Stomach (tissue), 9 donors: Measurements from ENCODE around the gene BUD13. TPM values are rescaled to one million over a fixed set of nuclear protein-coding genes. Genes with fewer than 3 reads are reported as not detected.

Experiments
- DNase-seq, 2 donors: peaks; one replicate each; pipeline versions ENCODE4 v3.0.0 to v3.0.0-alpha.2; 2013 to 2019
- H3K27ac ChIP-seq, 5 donors: fragments of 200-600 bp in 4 of 5; sonication (generic) in 4 of 5; one replicate each; pipeline ENCODE4 v1.5.1; 2013 to 2019; ENCODE audit warnings: mild to moderate bottlenecking in 1 of 5, moderate library complexity in 1 of 5
- H3K27me3 ChIP-seq, 3 donors: fragments of 200-600 bp; sonication (generic); one replicate each; pipeline ENCODE4 v1.5.1; 2017 to 2019; ENCODE audit warnings: mixed run types in 1 of 3
- H3K36me3 ChIP-seq, 4 donors: fragments of 200-600 bp; sonication (generic); 1 replicate in 3 of 4; 2 replicates in 1 of 4; pipeline ENCODE4 v1.5.1; 2016 to 2019
- H3K4me1 ChIP-seq, 4 donors: fragments of 200-600 bp; sonication (generic); one replicate each; pipeline ENCODE4 v1.5.1; 2016 to 2019
- H3K4me3 ChIP-seq, 4 donors: fragments of 200-600 bp; sonication (generic) in 3 of 4; one replicate each; pipeline ENCODE4 v1.5.1; 2016 to 2019; ENCODE audit warnings: mild to moderate bottlenecking in 1 of 4
- H3K9me3 ChIP-seq, 4 donors: fragments of 200-600 bp; sonication (generic); one replicate each; pipeline ENCODE4 v1.5.1; 2016 to 2019
- CTCF ChIP-seq, 7 experiments: fragments of 450-650 bp in 4 of 7; fragments of 200-600 bp in 3 of 7; sonication (generic) in 3 of 7; IDR thresholded peaks; one replicate each; pipeline ENCODE4 v1.5.1; 2016 to 2019; ENCODE audit warnings: antibody characterized with exemption in 7 of 7, control low read depth in 2 of 7, mild to moderate bottlenecking in 1 of 7
- EP300 ChIP-seq: sonication (generic); formaldehyde crosslinking; IDR thresholded peaks from one replicate; pipeline ENCODE4 v1.6.1; 2017; ENCODE audit warnings: antibody characterized with exemption
- POLR2A ChIP-seq, 4 donors: fragments of 450-650 bp; IDR thresholded peaks; one replicate each; pipeline ENCODE4 v1.6.1; 2016; ENCODE audit warnings: antibody characterized with exemption in 4 of 4, control low read depth in 2 of 4, mild to moderate bottlenecking in 1 of 4, moderate library complexity in 1 of 4
- POLR2AphosphoS5 ChIP-seq, 3 donors: sonication (generic); formaldehyde crosslinking; IDR thresholded peaks; one replicate each; pipeline ENCODE4 v1.6.1; 2016; ENCODE audit warnings: antibody characterized with exemption in 3 of 3
- WGBS, 5 donors: extraction: QIAGEN DNeasy Blood & Tissue Kit in 3 of 5; methylation state at CpG; one replicate each; pipeline versions ENCODE4 v1.1.5 to v1.1.7; 2013 to 2018; 5-methylcytosine and 5-hydroxymethylcytosine counted together
- intact Hi-C: fragments of 100-400 bp; cut with DNase I; formaldehyde crosslinking; loops from one replicate; pipeline ENCODE4 v1.15.1; 2023; ENCODE audit warnings: low total_unique reads
- polyA plus RNA-seq, 3 donors: library from polyadenylated mRNA; stranded (reverse); fragments of 200-250 nt; gene quantifications; one replicate each; pipeline ENCODE4 v1.2.3, GENCODE V29; 2013
- total RNA-seq, 5 donors: library from RNA; depleted of rRNA; stranded (reverse); fragments of >200 nt; gene quantifications; one replicate each; pipeline versions ENCODE4 v1.1.0 to v1.2.3, GENCODE V29; 2014 to 2016
- donor health status: healthy with polysubstance abuse.
- donor health status: Bipolar disorder and iron deficiency.
- donor health status: healthy.

The BUD13 gene
- total and polyA plus RNA-seq, 8 donors, result 4.1 to 21.7 (median 15.8) TPM

DNA sequence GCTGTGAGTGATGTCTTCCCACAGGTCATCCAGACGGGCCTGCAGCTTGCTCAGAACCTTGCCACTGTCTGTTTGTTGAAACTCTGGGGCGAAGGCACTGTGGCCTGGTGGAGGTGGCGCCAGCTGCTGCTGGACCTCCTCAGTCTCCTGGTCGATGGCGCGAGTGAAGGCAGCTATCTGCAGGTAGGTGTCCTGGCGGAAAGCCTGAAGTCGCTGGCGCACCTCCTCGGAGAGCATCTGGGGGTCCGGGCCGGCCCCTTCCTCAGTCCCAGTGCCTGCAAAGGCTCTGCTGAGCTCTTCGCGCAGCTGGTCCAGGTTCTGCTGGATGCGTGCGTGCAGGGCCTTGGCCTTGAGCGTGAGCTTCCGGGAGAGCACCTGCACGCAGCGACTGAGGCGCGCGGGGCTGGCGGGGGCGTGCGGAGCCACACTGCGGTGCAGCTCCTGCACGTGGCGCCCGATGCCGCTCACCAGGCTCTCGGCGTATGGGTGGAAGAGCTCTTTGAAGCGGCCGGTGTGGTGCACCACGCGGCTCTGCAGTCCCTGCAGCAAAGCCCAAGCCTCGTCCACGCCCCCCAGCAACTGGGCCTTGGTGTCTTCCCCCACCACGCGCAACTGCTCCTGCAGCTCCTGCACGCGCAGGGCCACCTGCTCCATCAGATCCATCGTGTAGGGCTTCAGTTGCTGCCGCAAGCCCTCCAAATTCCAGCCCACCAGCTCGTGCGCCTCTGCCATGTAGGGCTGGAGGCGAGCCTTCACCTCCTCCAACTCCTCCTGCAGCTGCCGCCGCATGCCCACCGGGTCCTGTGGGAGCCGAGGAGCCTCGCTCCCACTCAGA lies 17.6 kb upstream of the BUD13 start:
- no peaks in the 10 kb centered on the region for H3K9me3 ChIP-seq
- TF ChIP-seq POLR2A (IDR thresholded peaks at IDR 0.05), result no peak
- no peak for TF ChIP-seq POLR2AphosphoS5 (IDR thresholded peaks at IDR 0.05)
- TF ChIP-seq EP300, result no peak
- no peak for TF ChIP-seq CTCF (IDR thresholded peaks at IDR 0.05)
- H3K4me3 ChIP-seq, result no peak overlapping the region
- 78 to 91% (median 87%) methylated on average over 23 to 53 of the region's 53 CpGs for WGBS, 5 donors
- intact Hi-C loops, result loop anchor here (10.0 kb wide), 1 partner anchor 314 kb away; no protein-coding TSS in a partner anchor
- H3K36me3 ChIP-seq, result peaks cover 6 to 15% (median 13%) of the 10 kb centered on the region in 4 donors
- H3K27me3 ChIP-seq, result no peaks in the 10 kb centered on the region
- no peak overlapping the region for H3K27ac ChIP-seq
- peaks cover 11 to 42% (median 37%) of the 10 kb centered on the region in 4 donors for H3K4me1 ChIP-seq
- peak in 1 of 2 donors; percentile 9 for DNase-seq

- H3K27me3 ChIP-seq, result no peaks in the 10 kb centered on the region
- DNase-seq, result no peak
- peaks cover 21 to 29% (median 27%) of the 10 kb centered on the region in 4 donors for H3K36me3 ChIP-seq
- no peaks in the 10 kb centered on the region for H3K9me3 ChIP-seq
- TF ChIP-seq POLR2A (IDR thresholded peaks at IDR 0.05) (no peak), EP300 (no peak)
- H3K27ac ChIP-seq, result peak overlapping the region in 1 of 5 donors; percentile 92
- H3K4me3 ChIP-seq, result peak overlapping the region in 1 of 4 donors; percentile 95
- WGBS, 5 donors, result 86 to 95% (median 93%) methylated on average over 4 of the region's 4 CpGs
- H3K4me1 ChIP-seq, result peaks cover 11 to 42% (median 37%) of the 10 kb centered on the region in 4 donors
- intact Hi-C loops, result loop anchor here (5.0 kb wide), 1 partner anchor 48 kb away; the partner anchor contains the start of gene APOA1
Measured at GRCh38 chr11:116788975-116789374, 16.2 kb upstream of the BUD13 start.

DNA sequence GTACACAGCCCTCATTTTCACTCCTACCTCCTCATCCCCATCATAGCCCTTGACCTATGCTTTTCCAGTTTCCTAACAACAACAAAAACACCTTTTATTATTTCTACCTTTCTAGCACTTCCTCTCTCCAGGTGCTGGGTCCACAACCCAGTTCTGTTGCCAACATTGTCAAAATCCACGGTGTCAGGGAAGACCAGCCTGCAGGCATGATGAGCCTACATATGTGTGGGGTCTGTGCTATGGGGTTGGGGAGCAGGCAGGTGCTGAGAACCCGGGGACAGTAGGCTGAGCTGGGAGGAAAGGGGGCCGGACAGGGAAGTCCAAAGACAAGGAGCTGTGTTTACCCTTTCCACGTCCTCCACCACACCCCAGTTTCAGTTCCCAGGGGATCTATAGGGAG lies 15.7 kb upstream of the BUD13 start:
- peak overlapping the region in 4 of 5 donors; percentile 90 to 96 (median 92) for H3K27ac ChIP-seq
- H3K27me3 ChIP-seq, result no peaks in the 10 kb centered on the region
- DNase-seq, result peak in 1 of 2 donors; percentile 31
- peaks cover 11 to 42% (median 37%) of the 10 kb centered on the region in 4 donors for H3K4me1 ChIP-seq
- intact Hi-C loops, result loop anchor here (5.0 kb wide), 1 partner anchor 49 kb away; the partner anchor contains the start of gene APOA1
- H3K4me3 ChIP-seq, result peak overlapping the region; percentile 78 to 99 (median 94)
- WGBS, 5 donors, result 28 to 47% (median 38%) methylated on average over 4 of the region's 4 CpGs
- TF ChIP-seq POLR2A (IDR thresholded peaks at IDR 0.05) (no peak), CTCF (IDR thresholded peaks at IDR 0.05) (no peak), EP300 (no peak), POLR2AphosphoS5 (IDR thresholded peaks at IDR 0.05) (no peak)
- peaks cover 25 to 34% (median 31%) of the 10 kb centered on the region in 4 donors for H3K36me3 ChIP-seq
- no peaks in the 10 kb centered on the region for H3K9me3 ChIP-seq

GRCh38 chr11:116787786-116788486 lies 15.1 kb upstream of the BUD13 start, which contains the start of gene ZPR1:
TSS of gene ZPR1 (minus strand) at chr11:116788023. CDS start at chr11:116787990, 33 bp downstream.
- H3K27ac ChIP-seq, result peak within 1 kb of the TSS; percentile 75 to 96 (median 91)
- DNase-seq, result peak; percentile 89 to 95
- peaks cover 30 to 39% (median 37%) of the 10 kb centered on the region in 4 donors for H3K36me3 ChIP-seq
- no peaks in the 10 kb centered on the region for H3K9me3 ChIP-seq
- 1% methylated on average over 21 to 56 of the region's 56 CpGs for WGBS, 5 donors
- H3K27me3 ChIP-seq, result no peaks in the 10 kb centered on the region
- TF ChIP-seq EP300 (no peak), POLR2AphosphoS5 (IDR thresholded peaks at IDR 0.05) (peak; percentile 48 to 86 (median 84)), POLR2A (IDR thresholded peaks at IDR 0.05) (peak in 1 of 4 donors; percentile 66), CTCF (IDR thresholded peaks at IDR 0.05) (peak in 1 of 7 experiments; percentile 6)
- peaks cover 11 to 42% (median 37%) of the 10 kb centered on the region in 4 donors for H3K4me1 ChIP-seq
- peak within 1 kb of the TSS; percentile 78 to 99 (median 94) for H3K4me3 ChIP-seq
- intact Hi-C loops, result loop anchor here (5.0 kb wide), 1 partner anchor 49 kb away; the partner anchor contains the start of gene APOA1
